ENCODE data around the gene NPHP3. TPM values are rescaled to one million over a fixed set of nuclear protein-coding genes. Genes with fewer than 3 reads are reported as not detected.
A peak's percentile ranks its signal among the peaks of the same experiment; 100 is the strongest.

Gene NPHP3
- total and polyA plus RNA-seq, 8 donors, result 20.6 to 110 (median 87.7) TPM

GRCh38 chr3:132662212-132662611, 60.0 kb downstream of the NPHP3 start:
- H3K4me1 ChIP-seq, result peaks cover 15 to 46% of the 10 kb centered on the region in 2 donors
- DNase-seq, result no peak
- H3K36me3 ChIP-seq, result no peaks in the 10 kb centered on the region
- no peak for ATAC-seq
- H3K27me3 ChIP-seq, result no peaks in the 10 kb centered on the region
- H3K4me3 ChIP-seq, result peak overlapping the region in 1 of 2 donors; percentile 74
- TF ChIP-seq CTCF (IDR thresholded peaks at IDR 0.05), result no peak
- H3K27ac ChIP-seq, result no peak overlapping the region
- intact Hi-C loops (cut with DNase I), result no loop called here
- no peaks in the 10 kb centered on the region for H3K9me3 ChIP-seq

GRCh38 chr3:132661101-132661500, 61.1 kb downstream of the NPHP3 start:
- intact Hi-C loops (cut with DNase I), result no loop called here

GRCh38 chr3:132660811-132661070, 61.5 kb downstream of the NPHP3 start:
- Histone ChIP-seq H3K4me1 (peaks cover 15 to 46% of the 10 kb centered on the region in 2 donors), H3K9me3 (no peaks in the 10 kb centered on the region), H3K27me3 (no peaks in the 10 kb centered on the region), H3K27ac (peak overlapping the region; percentile 93 to 96), H3K36me3 (no peaks in the 10 kb centered on the region), H3K4me3 (peak overlapping the region; percentile 74 to 82)
- TF ChIP-seq CTCF (IDR thresholded peaks at IDR 0.05), result no peak
- intact Hi-C loops (cut with DNase I), result no loop called here
- DNase-seq (no peak), ATAC-seq (peak; percentile 6)

More at GRCh38 chr3:132661101-132661500, 61.1 kb downstream of the NPHP3 start:
- DNase-seq, result no peak
- no peak for ATAC-seq
- Histone ChIP-seq H3K27me3 (no peaks in the 10 kb centered on the region), H3K27ac (no peak overlapping the region), H3K4me1 (peaks cover 15 to 46% of the 10 kb centered on the region in 2 donors), H3K9me3 (no peaks in the 10 kb centered on the region), H3K36me3 (no peaks in the 10 kb centered on the region), H3K4me3 (peak overlapping the region; percentile 74 to 82)
- TF ChIP-seq CTCF (IDR thresholded peaks at IDR 0.05), result no peak

GRCh38 chr3:132660052-132660810, 62.0 kb downstream of the NPHP3 start, which contains the start of gene UBA5:
TSS of gene UBA5 (plus strand) at chr3:132660329. CDS start at chr3:132660538, 209 bp downstream.
- intact Hi-C loops (cut with DNase I), result no loop called here
- no peaks in the 10 kb centered on the region for H3K36me3 ChIP-seq
- TF ChIP-seq CTCF (IDR thresholded peaks at IDR 0.05), result no peak
- peak within 1 kb of the TSS; percentile 74 to 82 for H3K4me3 ChIP-seq
- H3K27ac ChIP-seq, result peak within 1 kb of the TSS; percentile 93 to 96
- H3K4me1 ChIP-seq, result peaks cover 15 to 46% of the 10 kb centered on the region in 2 donors
- ATAC-seq (peak; percentile 79), DNase-seq (peak; percentile 70 to 91 (median 78))
- no peaks in the 10 kb centered on the region for H3K9me3 ChIP-seq
- no peaks in the 10 kb centered on the region for H3K27me3 ChIP-seq

GRCh38 chr3:132659365-132660051, 62.7 kb downstream of the NPHP3 start, which contains the start of gene ACAD11:
TSS of gene ACAD11 (minus strand) at chr3:132659809. CDS start at chr3:132659751, 58 bp downstream.
- peak within 1 kb of the TSS; percentile 74 to 82 for H3K4me3 ChIP-seq
- DNase-seq, result peak; percentile 81 to 94 (median 89)
- intact Hi-C loops (cut with DNase I), result no loop called here
- H3K4me1 ChIP-seq, result peaks cover 15 to 45% of the 10 kb centered on the region in 2 donors
- no peaks in the 10 kb centered on the region for H3K9me3 ChIP-seq
- peak; percentile 94 for ATAC-seq
- H3K27ac ChIP-seq, result peak within 1 kb of the TSS; percentile 93 to 96
- no peaks in the 10 kb centered on the region for H3K27me3 ChIP-seq
- TF ChIP-seq CTCF (IDR thresholded peaks at IDR 0.05), result peak; percentile 50 to 56
- no peaks in the 10 kb centered on the region for H3K36me3 ChIP-seq

Data from left lung (tissue), 10 donors.